BLaER1 (cell line): Measurements from ENCODE around the gene PPP6R3.
A peak's percentile ranks its signal among the peaks of the same experiment; 100 is the strongest.

Experiments
- H3K27ac ChIP-seq: shearing (Covaris generic); formaldehyde crosslinking; 2 replicates; pipeline ENCODE4 v1.8.1; 2022
- H3K27me3 ChIP-seq: shearing (Covaris generic); formaldehyde crosslinking; 2 replicates; pipeline ENCODE4 v1.8.1; 2022
- H3K36me3 ChIP-seq: shearing (Covaris generic); formaldehyde crosslinking; 2 replicates; pipeline ENCODE4 v1.8.1; 2022
- H3K4me1 ChIP-seq: shearing (Covaris generic); formaldehyde crosslinking; 2 replicates; pipeline ENCODE4 v1.8.1; 2022
- H3K4me2 ChIP-seq: shearing (Covaris generic); formaldehyde crosslinking; 2 replicates; pipeline ENCODE4 v1.8.1; 2022
- H3K4me3 ChIP-seq: shearing (Covaris generic); formaldehyde crosslinking; 2 replicates; pipeline ENCODE4 v1.8.1; 2022
- H3K9ac ChIP-seq: shearing (Covaris generic); formaldehyde crosslinking; 2 replicates; pipeline ENCODE4 v1.8.1; 2022
- H3K9me3 ChIP-seq: shearing (Covaris generic); formaldehyde crosslinking; 2 replicates; pipeline ENCODE4 v1.8.1; 2022
- H4K20me1 ChIP-seq: shearing (Covaris generic); formaldehyde crosslinking; 2 replicates; pipeline ENCODE4 v1.8.1; 2022
- Cebpa-rat ChIP-seq: shearing (Covaris generic); IDR thresholded peaks from 2 replicates; pipeline ENCODE4 v1.8.1; 2022

PPP6R3 gene

DNA sequence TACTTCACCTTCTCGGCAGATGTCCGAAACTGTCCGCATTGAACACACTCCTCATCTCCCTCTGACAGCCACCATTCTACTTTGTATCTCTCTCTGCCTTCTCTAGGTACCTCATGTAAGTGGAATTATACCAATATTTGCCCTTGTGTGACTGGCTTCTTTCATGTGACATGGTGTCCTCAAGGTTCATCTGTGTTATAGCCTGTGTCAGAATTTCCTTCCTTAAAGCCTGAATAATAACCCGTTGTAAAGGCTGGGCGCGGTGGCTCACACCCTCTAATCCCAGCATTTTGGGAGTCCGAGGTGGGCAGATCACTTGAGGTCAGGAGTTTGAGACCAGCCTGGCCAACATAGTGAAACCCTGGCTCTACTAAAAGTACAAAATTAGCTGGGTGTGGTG is 40.4 kb upstream of the PPP6R3 start:
- no peak overlapping the region for H3K9ac ChIP-seq
- no peak overlapping the region for H3K4me3 ChIP-seq
- H3K4me2 ChIP-seq = no peak overlapping the region
- peaks cover 78% of the 10 kb centered on the region for H4K20me1 ChIP-seq
- peaks cover 95% of the 10 kb centered on the region for H3K36me3 ChIP-seq
- no peak for TF ChIP-seq Cebpa-rat
- no peaks in the 10 kb centered on the region for H3K27me3 ChIP-seq
- H3K27ac ChIP-seq = no peak overlapping the region
- H3K4me1 ChIP-seq = peaks cover 6% of the 10 kb centered on the region
- H3K9me3 ChIP-seq = peaks cover 4% of the 10 kb centered on the region; the same call in 1 of the 2 replicates

DNA sequence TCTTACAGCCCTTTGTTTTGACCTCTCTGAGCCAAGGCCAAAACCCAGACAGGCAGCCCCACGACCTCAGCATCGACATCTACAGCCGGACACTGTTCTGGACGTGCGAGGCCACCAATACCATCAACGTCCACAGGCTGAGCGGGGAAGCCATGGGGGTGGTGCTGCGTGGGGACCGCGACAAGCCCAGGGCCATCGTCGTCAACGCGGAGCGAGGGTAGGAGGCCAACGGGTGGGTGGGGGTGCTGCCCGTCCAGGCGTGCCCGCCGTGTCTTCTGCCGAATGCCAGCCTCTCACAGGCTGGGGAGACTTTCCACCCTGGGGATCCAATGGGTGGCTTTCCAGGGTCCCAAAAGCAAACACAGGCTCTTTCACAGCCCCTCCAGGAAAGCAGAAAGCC is 37.1 kb upstream of the PPP6R3 start:
- H4K20me1 ChIP-seq = peaks cover 69% of the 10 kb centered on the region
- H3K4me1 ChIP-seq = 0 out of 2 replicates have a peak, but pooled peaks cover 6% of the 10 kb centered on the region
- no peak overlapping the region for H3K4me3 ChIP-seq
- TF ChIP-seq Cebpa-rat = no peak
- H3K27me3 ChIP-seq = no peaks in the 10 kb centered on the region
- peaks cover 36% of the 10 kb centered on the region for H3K9me3 ChIP-seq
- H3K4me2 ChIP-seq = no peak overlapping the region
- peaks cover 98% of the 10 kb centered on the region for H3K36me3 ChIP-seq
- no peak overlapping the region for H3K27ac ChIP-seq
- H3K9ac ChIP-seq = no peak overlapping the region

DNA sequence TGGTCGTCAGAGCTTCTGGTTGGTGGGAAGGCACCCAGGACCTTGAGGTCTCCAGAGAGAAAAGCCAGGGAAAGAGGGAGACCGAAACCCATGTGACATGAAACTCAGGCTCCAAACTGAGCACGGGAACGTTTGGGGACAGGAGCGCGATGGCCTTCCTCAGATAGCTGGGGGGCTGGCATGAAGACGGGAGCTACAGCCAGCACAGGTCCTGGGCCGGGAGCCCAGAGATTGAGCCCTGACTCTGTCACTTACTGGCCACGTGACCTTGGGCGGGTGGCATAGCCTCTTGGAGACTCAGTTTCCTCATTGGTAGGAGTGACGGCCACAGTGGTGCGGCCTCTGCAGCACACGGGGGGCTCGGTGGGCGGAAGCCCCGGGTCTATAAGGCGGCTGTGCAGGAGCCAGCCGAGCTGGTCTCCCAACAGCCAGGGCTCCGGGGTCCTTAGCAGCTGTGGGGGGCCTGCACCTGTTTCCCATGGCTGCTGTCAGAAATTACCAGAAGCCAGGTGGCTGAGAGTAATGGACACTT is 36.4 kb upstream of the PPP6R3 start:
- Histone ChIP-seq H3K4me2 (no peak overlapping the region), H4K20me1 (peaks cover 62% of the 10 kb centered on the region), H3K9ac (no peak overlapping the region), H3K27ac (no peak overlapping the region), H3K4me3 (no peak overlapping the region), H3K4me1 (0 out of 2 replicates have a peak, but pooled peaks cover 6% of the 10 kb centered on the region), H3K36me3 (peaks cover 98% of the 10 kb centered on the region), H3K27me3 (no peaks in the 10 kb centered on the region; the same call in 1 of the 2 replicates), H3K9me3 (peaks cover 43% of the 10 kb centered on the region)
- no peak for TF ChIP-seq Cebpa-rat

DNA sequence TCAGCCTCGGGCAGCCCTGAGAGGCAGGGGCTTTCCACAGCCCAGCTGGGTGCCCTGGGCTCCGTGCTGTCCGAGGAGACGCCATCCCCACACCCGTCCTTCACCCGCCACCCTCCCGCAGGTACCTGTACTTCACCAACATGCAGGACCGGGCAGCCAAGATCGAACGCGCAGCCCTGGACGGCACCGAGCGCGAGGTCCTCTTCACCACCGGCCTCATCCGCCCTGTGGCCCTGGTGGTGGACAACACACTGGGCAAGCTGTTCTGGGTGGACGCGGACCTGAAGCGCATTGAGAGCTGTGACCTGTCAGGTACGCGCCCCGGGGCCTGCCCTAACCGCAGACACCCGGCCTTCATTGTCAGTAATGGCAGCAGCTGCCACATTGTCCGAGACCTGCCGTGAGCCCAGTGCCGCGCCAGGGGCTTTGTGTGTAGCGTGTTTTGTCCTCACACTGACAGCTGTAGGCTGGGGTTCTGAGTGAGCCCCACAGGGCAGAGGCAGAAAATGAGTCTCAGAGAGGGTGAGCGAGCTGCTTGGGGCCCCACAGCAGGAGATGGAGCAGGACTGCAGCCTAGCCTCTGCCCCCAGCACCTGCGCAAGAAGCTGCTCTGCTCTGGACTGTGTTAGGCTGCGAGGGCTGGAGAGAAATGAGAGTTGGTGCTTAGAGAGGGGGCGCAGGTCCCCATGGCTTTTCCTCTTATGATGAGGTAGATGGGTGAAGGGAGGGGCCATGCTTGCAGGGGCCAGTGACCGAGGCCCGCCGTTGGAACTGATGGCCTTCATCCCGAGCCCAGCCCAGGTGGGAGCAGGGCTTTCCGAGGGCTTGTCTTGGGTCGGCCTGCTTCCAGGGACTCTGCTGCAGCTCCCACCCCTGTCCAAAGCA is 35.3 kb upstream of the PPP6R3 start:
- Histone ChIP-seq H3K9ac (no peak overlapping the region), H3K4me1 (peaks cover 9% of the 10 kb centered on the region), H3K27me3 (no peaks in the 10 kb centered on the region; the same call in 1 of the 2 replicates), H3K4me2 (no peak overlapping the region), H3K9me3 (peaks cover 52% of the 10 kb centered on the region), H3K36me3 (peaks cover 98% of the 10 kb centered on the region), H3K4me3 (no peak overlapping the region), H3K27ac (no peak overlapping the region), H4K20me1 (peaks cover 55% of the 10 kb centered on the region)
- TF ChIP-seq Cebpa-rat = no peak

DNA sequence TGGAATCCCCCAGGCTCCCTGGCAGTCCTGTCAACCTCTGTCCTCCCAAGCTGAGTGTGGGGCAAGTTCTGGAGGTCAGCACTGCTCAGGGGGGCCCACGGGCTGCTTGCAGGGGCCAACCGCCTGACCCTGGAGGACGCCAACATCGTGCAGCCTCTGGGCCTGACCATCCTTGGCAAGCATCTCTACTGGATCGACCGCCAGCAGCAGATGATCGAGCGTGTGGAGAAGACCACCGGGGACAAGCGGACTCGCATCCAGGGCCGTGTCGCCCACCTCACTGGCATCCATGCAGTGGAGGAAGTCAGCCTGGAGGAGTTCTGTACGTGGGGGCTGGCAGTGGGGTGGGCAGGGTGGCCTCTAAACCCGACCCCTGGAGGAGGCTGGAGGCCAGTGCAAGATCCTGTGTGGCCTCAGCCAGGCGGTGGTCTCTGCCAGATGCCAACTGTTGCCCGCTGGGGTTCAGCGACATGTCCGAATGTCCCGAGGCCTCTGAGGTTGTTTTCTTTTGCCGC is 34.6 kb upstream of the PPP6R3 start:
- TF ChIP-seq Cebpa-rat = no peak
- H4K20me1 ChIP-seq = peaks cover 55% of the 10 kb centered on the region
- H3K4me2 ChIP-seq = no peak overlapping the region
- H3K27me3 ChIP-seq = no peaks in the 10 kb centered on the region; the same call in 1 of the 2 replicates
- peaks cover 98% of the 10 kb centered on the region for H3K36me3 ChIP-seq
- H3K27ac ChIP-seq = no peak overlapping the region
- peaks cover 52% of the 10 kb centered on the region for H3K9me3 ChIP-seq
- no peak overlapping the region for H3K4me3 ChIP-seq
- no peak overlapping the region for H3K9ac ChIP-seq
- H3K4me1 ChIP-seq = peaks cover 15% of the 10 kb centered on the region

DNA sequence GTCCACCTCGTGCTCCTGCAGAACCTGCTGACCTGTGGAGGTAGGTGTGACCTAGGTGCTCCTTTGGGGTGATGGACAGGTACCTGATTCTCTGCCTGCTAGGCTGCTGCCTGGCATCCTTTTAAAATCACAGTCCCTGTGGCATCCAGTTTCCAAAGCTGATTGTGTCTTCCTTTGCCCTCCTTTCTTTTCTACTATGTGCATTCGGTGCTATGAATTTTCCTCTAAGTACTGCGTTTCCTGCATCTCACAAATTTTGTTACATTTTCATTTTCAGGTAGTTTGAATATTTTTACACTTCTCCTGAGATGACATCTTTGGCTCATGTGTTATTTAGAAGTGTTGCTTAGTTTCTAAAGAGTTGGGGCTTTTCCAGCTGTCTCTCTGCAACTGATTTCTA is 30.9 kb upstream of the PPP6R3 start:
- no peak overlapping the region for H3K9ac ChIP-seq
- H3K4me2 ChIP-seq = no peak overlapping the region
- no peak overlapping the region for H3K27ac ChIP-seq
- peaks cover 44% of the 10 kb centered on the region for H3K4me1 ChIP-seq
- peaks cover 59% of the 10 kb centered on the region for H4K20me1 ChIP-seq
- peak overlapping the region; percentile 40 for H3K4me3 ChIP-seq
- H3K36me3 ChIP-seq = peaks cover 100% of the 10 kb centered on the region
- H3K9me3 ChIP-seq = peaks cover 52% of the 10 kb centered on the region
- H3K27me3 ChIP-seq = no peaks in the 10 kb centered on the region; the same call in 1 of the 2 replicates
- TF ChIP-seq Cebpa-rat = no peak

DNA sequence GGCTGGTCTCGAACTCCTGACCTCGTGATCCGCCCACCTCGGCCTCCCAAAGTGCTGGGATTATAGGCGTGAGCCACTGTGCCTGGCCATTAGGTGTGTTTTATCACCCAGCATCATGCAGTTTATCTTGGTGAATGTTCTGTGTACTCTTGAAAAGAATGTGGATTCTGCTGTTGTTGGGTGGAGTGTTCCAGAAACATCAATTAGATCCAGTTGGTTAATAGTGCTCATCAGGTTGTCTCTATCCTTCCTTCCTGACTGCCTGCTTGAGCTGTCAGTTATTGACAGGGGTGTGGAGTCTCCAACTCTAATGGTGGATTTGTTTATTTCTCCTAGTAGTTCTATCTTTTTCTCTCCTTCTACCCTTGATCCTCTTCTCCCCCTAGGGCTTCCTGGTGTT is 30.2 kb upstream of the PPP6R3 start:
- peak overlapping the region; percentile 22; the same call in 1 of the 2 replicates for H3K27ac ChIP-seq
- H3K4me3 ChIP-seq = no peak overlapping the region
- H3K4me2 ChIP-seq = peak overlapping the region; percentile 91
- peaks cover 100% of the 10 kb centered on the region for H3K36me3 ChIP-seq
- peaks cover 59% of the 10 kb centered on the region for H4K20me1 ChIP-seq
- no peak for TF ChIP-seq Cebpa-rat
- H3K4me1 ChIP-seq = peaks cover 51% of the 10 kb centered on the region
- H3K27me3 ChIP-seq = no peaks in the 10 kb centered on the region; the same call in 1 of the 2 replicates
- H3K9me3 ChIP-seq = peaks cover 46% of the 10 kb centered on the region
- H3K9ac ChIP-seq = no peak overlapping the region

DNA sequence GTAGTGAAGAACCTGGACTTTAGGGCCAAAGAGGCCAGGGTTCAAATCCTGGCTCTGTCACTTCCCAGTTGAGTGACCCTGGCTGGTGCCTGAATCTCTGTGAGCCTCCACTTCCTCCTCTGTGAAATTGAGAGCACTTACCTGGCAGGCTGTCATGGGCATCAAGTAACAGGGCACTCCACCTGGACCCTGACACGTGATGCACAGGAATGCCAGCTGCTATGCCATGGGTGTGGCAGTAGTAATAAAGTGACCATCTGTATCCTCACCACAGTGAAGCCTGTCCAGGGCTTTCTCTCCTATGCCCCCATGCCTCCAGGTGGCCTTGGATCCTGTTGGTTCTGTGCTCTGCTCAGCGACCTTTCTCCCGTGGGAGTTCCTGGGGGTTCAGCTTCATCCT is 29.8 kb upstream of the PPP6R3 start:
- Histone ChIP-seq H3K4me2 (peak overlapping the region; percentile 91), H3K27me3 (no peaks in the 10 kb centered on the region; the same call in 1 of the 2 replicates), H3K36me3 (peaks cover 100% of the 10 kb centered on the region), H3K9ac (no peak overlapping the region), H4K20me1 (peaks cover 59% of the 10 kb centered on the region), H3K4me1 (peaks cover 55% of the 10 kb centered on the region), H3K9me3 (peaks cover 43% of the 10 kb centered on the region), H3K27ac (peak overlapping the region; percentile 22; the same call in 1 of the 2 replicates), H3K4me3 (no peak overlapping the region)
- TF ChIP-seq Cebpa-rat = no peak

DNA sequence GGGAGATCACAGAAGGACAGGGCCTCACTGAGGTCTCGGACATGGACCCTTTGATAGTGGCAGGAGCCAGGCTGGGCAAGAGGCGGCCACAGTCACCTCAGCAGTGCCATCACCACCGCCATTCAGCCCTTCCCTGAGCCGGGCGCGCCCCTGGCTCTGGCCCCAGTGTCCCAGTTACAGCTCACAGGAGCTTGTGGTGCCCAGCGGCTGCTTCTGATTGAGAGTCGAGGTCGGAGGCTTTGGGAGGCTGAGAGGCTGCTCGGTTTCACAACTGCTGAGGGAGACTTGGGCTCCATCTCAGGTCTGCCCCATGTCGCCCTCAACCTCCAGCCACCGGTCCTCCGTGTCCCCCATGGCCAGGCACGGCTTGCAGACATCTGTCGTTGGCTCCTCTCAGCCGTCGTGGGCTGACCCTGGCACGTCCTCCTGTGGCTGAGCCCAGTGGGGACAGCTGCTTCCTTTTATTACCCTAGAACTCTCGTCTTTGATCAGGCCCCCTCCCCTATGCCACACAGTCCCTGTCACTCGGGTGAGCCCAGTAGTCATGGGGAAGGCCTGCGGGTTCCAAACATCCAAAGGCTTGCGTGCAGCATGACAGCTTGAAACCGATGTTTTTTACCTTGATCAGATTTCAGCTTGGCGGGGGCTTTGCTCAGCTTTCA is 28.4 kb upstream of the PPP6R3 start:
- TF ChIP-seq Cebpa-rat = 0 out of 2 replicates have a peak, but pooled peaks have one; percentile 14
- H3K27me3 ChIP-seq = no peaks in the 10 kb centered on the region; the same call in 1 of the 2 replicates
- peak overlapping the region; percentile 91 for H3K4me2 ChIP-seq
- peaks cover 68% of the 10 kb centered on the region for H3K4me1 ChIP-seq
- H3K9ac ChIP-seq = peak overlapping the region; percentile 64
- H3K9me3 ChIP-seq = peaks cover 30% of the 10 kb centered on the region
- H3K4me3 ChIP-seq = peak overlapping the region; percentile 17; the same call in 1 of the 2 replicates
- peaks cover 72% of the 10 kb centered on the region for H4K20me1 ChIP-seq
- H3K27ac ChIP-seq = peak overlapping the region; percentile 74
- peaks cover 100% of the 10 kb centered on the region for H3K36me3 ChIP-seq
